ENCODE measurements around the gene HSPA2.

GRCh38 chr14:64550621-64551333 lies 10.2 kb downstream of the HSPA2 start:
- TF ChIP-seq CTCF (IDR thresholded peaks at IDR 0.05): no peak
- no peak for TF ChIP-seq POLR2A (IDR thresholded peaks at IDR 0.05)
